HG03064 (cell line): ENCODE data around the gene GRIN2B.

Experiments
- ATAC-seq: cut with Tn5 transposase; IDR thresholded peaks from one replicate; pipeline ENCODE4 v1.9.1; 2021; ENCODE audit warnings: low read depth; ENCODE audit not compliant: unreplicated experiment

Gene GRIN2B

GRCh38 chr12:13981296-13981962 is at the start of gene GRIN2B:
Gene GRIN2B, minus strand, starts transcription at chr12:13981602. Its CDS starts 115,394 bp downstream, at chr12:13866208.
- ATAC-seq, result no peak

- ATAC-seq, result no peak
These were observed 45.1 kb upstream of the GRIN2B start for GRCh38 chr12:14026537-14026936.

- no peak for ATAC-seq
These were observed 43.2 kb upstream of the GRIN2B start for GRCh38 chr12:14024591-14024990.

GRCh38 chr12:14018080-14018479 is 36.7 kb upstream of the GRIN2B start:
- no peak for ATAC-seq

- no peak for ATAC-seq
These were observed 29.6 kb upstream of the GRIN2B start for GRCh38 chr12:14010989-14011388.

- ATAC-seq, result no peak
These were observed 26.2 kb upstream of the GRIN2B start for GRCh38 chr12:14007639-14008038.

GRCh38 chr12:13992585-13992984 is 11.2 kb upstream of the GRIN2B start:
- ATAC-seq, result no peak

GRCh38 chr12:13992106-13992505 is 10.7 kb upstream of the GRIN2B start:
- ATAC-seq, result no peak

- ATAC-seq, result no peak
These were observed 4.6 kb upstream of the GRIN2B start for GRCh38 chr12:13986031-13986430.

- ATAC-seq, result no peak
These were observed 588 bp upstream of the GRIN2B start for GRCh38 chr12:13981990-13982389.

GRCh38 chr12:13980538-13981295 is 685 bp downstream of the GRIN2B start:
- no peak for ATAC-seq

- ATAC-seq, result no peak
These were observed 1.5 kb downstream of the GRIN2B start for GRCh38 chr12:13979772-13980378.

- no peak for ATAC-seq
These were observed 2.5 kb downstream of the GRIN2B start for GRCh38 chr12:13978876-13979275.

- no peak for ATAC-seq
These were observed 4.5 kb downstream of the GRIN2B start for GRCh38 chr12:13976880-13977279.

GRCh38 chr12:13976028-13976584 is 5.3 kb downstream of the GRIN2B start:
- ATAC-seq, result no peak

GRCh38 chr12:13973996-13974395 is 7.4 kb downstream of the GRIN2B start:
- no peak for ATAC-seq

- no peak for ATAC-seq
These were observed 10.6 kb downstream of the GRIN2B start for GRCh38 chr12:13970803-13971202.

- ATAC-seq, result no peak
These were observed 13.1 kb downstream of the GRIN2B start for GRCh38 chr12:13968281-13968680.

GRCh38 chr12:13964666-13965065 is 16.7 kb downstream of the GRIN2B start:
- ATAC-seq, result no peak

GRCh38 chr12:13962699-13963098 is 18.7 kb downstream of the GRIN2B start:
- no peak for ATAC-seq

- ATAC-seq, result no peak
These were observed 19.4 kb downstream of the GRIN2B start for GRCh38 chr12:13961971-13962370.
